Epidermal melanocyte (primary cell): ENCODE data around the gene OR51V1.

Experiments used
- DNase-seq: peaks from one replicate; pipeline ENCODE4 v3.0.0; 2011; ENCODE audit warnings: low spot score; ENCODE audit not compliant: insufficient read length

OR51V1 gene

DNA sequence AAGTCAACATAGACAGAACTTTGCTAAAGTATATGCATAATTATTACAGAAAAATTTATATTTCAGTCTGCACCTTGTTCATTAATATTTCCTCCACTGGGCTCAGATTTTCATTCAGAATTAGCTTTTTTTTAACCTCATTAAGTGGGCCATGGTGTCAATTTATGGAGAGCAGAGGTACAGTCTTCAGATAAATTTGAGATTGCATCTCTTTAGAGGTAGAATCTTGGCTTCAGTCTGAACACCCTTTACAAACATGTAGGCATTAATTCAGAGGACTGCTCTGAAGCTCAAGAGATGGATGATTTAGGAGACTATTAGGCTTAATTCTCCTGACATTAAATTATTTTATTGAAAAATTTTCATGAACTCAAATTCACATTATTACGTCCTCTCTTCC lies 29.8 kb upstream of the OR51V1 start:
- no peak for DNase-seq

- DNase-seq: no peak
Observed at GRCh38 chr11:5229796-5230195, 29.3 kb upstream of the OR51V1 start.

DNA sequence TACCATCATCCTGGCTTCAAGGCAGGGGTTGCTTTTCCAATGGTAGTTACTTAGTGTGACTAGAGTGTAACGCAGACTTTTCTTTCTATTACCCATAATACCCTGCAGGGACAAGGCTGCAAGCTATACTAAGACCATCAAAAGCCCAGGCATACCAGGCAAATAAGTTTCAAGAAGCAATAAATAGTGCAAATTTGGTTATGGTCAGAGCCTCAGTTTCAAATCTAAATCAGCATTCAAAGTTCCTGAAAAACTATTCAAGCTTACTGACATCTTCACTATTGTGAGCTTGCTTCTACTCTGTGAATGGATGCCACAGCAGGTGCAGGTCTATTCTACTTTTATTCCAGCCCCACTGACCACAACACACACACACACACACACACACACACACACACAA lies 28.9 kb upstream of the OR51V1 start:
- no peak for DNase-seq

- no peak for DNase-seq
Observed at GRCh38 chr11:5228124-5228523, 27.6 kb upstream of the OR51V1 start.

DNA sequence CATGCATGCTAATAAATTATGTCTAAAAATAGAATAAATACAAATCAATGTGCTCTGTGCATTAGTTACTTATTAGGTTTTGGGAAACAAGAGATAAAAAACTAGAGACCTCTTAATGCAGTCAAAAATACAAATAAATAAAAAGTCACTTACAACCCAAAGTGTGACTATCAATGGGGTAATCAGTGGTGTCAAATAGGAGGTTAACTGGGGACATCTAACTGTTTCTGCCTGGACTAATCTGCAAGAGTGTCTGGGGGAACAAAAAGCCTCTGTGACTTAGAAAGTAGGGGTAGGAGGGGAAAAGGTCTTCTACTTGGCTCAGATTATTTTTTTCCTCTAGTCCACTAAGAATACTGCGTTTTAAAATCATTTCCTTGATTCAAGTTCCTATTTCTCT lies 27.2 kb upstream of the OR51V1 start:
- DNase-seq: no peak

- no peak for DNase-seq
Observed at GRCh38 chr11:5226732-5227310, 26.3 kb upstream of the OR51V1 start, which contains the start of gene HBB. Gene HBB (minus strand): TSS chr11:5227071. CDS start chr11:5227021, 50 bp downstream.

DNA sequence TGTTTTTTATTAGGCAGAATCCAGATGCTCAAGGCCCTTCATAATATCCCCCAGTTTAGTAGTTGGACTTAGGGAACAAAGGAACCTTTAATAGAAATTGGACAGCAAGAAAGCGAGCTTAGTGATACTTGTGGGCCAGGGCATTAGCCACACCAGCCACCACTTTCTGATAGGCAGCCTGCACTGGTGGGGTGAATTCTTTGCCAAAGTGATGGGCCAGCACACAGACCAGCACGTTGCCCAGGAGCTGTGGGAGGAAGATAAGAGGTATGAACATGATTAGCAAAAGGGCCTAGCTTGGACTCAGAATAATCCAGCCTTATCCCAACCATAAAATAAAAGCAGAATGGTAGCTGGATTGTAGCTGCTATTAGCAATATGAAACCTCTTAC lies 25.0 kb upstream of the OR51V1 start:
- DNase-seq: no peak

GRCh38 chr11:5224538-5225479 lies 24.3 kb upstream of the OR51V1 start:
- no peak for DNase-seq

DNA sequence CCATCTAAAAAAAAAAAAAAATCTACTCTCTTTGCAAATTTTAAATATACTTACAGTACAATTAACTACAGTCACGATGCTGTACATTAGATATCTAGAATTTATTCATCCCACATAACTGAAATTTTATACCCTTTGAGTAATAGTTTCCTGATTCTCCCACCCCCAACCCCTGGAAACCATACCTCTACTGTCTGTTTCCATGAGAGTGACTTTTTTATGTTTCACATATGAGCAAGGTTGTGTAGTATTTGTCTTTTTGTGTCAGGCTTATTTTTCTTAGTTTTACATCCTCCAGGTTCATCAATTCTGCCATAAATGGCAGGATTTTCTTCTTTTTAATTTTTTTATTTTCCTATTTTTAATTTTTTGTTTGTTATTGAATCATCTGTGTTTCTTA lies 23.2 kb upstream of the OR51V1 start:
- no peak for DNase-seq

DNA sequence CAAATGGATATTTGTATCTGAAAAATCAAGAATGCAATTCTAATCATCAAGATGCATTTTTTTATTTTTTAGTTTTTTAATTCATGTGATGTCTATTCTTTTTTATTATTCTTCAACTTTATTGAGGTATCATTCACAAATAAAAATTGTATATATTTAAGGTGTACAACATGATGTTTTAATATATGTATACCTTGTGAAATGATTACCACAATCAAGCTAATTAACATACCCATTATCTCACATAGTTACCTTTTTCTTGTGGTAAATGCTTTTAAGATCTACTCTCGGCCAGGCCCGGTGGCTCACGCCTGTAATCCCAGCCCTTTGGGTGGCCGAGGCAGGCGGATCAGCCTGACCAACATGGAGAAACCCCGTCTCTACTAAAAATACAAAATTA lies 22.7 kb upstream of the OR51V1 start:
- no peak for DNase-seq

- DNase-seq: no peak
Observed at GRCh38 chr11:5210376-5210885, 9.9 kb upstream of the OR51V1 start.

- peak; percentile 40 for DNase-seq
Observed at GRCh38 chr11:5204787-5205186, 4.3 kb upstream of the OR51V1 start.

- DNase-seq: no peak
Observed at GRCh38 chr11:5203366-5203765, 2.9 kb upstream of the OR51V1 start.

- no peak for DNase-seq
Observed at GRCh38 chr11:5198285-5198684, 2.2 kb downstream of the OR51V1 start.

- no peak for DNase-seq
Observed at GRCh38 chr11:5197536-5197935, 2.9 kb downstream of the OR51V1 start.

- DNase-seq: no peak
Observed at GRCh38 chr11:5196731-5197130, 3.8 kb downstream of the OR51V1 start.

GRCh38 chr11:5196067-5196466 lies 4.4 kb downstream of the OR51V1 start:
- DNase-seq: no peak

DNA sequence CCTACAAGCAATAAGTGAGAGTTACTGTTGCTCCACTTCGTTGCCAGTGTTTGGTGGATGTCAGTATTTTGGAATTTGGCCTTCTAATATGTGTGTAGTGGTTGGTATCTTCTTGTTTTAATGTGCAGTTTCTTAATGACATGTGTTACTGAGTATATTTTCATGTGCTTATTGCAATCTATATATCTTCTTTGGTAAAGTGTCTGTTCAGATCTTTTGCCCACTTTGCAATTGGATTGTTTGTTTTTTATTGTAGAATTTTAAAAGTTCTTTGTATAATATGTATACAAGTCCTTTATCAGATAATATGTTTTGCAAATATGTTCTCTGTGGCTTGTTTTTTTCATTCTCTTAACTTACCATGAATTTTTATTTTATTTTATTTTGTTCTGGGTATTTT lies 7.7 kb downstream of the OR51V1 start:
- DNase-seq: no peak

DNA sequence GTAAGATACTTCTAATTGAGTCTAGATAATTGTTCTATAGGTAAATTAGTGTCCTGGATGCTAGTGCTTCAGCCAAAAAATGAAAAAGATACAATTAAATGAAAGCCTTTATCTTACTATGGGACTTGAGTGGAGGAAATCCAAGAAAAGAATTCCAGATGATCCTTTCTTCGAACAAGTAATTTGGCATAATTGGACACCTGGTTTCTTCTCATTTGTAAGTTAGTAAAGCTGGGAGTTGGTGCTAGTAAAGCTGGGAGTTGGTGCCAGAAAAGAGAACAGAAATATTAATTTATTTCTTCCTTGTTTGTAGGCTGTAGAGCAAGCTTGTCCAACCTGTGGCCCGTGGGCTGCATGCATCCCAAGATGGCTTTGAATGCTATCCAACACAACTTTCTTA lies 12.3 kb downstream of the OR51V1 start:
- DNase-seq: no peak

GRCh38 chr11:5178046-5178837 lies 22.2 kb downstream of the OR51V1 start:
- no peak for DNase-seq

DNA sequence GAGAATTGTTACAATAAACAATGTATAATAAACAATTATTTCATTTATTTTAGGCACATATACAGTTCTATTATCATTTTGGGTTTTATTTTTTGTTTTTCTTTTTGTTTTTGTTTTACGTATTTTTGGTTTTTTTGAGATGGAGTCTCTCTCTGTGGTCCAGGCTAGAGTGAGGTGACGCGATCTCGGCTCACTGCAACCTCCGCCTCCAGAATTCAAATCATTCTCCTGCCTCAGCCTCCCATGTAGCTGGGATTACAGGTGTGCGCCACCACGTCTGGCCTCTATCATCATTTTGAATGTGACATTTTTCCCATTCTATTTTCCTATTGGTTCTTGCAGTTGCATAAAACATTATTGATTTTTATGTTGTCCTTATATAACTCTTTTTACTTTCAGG lies 25.5 kb downstream of the OR51V1 start:
- DNase-seq: no peak

DNA sequence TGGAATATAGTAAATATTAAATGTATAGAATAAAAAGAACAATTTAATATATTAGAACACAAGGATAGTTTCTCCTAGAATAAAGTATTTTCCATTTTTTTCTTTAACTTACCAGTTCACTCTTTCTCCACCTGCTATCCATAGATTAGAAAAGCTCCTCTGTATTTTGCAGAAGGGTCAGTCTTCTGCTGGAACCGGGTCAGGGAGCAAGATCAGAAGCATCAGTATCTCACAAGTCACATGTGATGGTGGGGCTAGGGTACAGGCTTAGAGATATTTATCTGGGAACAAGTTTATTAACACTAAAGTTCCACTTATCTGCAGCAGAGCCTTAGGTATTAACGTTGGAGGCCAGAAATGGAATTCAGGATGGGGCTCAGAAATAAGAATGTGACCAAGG lies 28.6 kb downstream of the OR51V1 start:
- DNase-seq: no peak
